Activated CD8-positive, alpha-beta memory T cell treated with anti-CD3 and anti-CD28 coated beads for 24 hours (primary cell): ENCODE data around the gene BRD1.
"Not testable (repeated sequence)": the region's sequence is repeated elsewhere in the genome, so short reads cannot be mapped to it uniquely, and the experiment has no call there.

ENCODE experiments used
- DNase-seq: peaks from one replicate; pipeline ENCODE4 v3.0.0-alpha.2; 2020

The BRD1 gene

DNA sequence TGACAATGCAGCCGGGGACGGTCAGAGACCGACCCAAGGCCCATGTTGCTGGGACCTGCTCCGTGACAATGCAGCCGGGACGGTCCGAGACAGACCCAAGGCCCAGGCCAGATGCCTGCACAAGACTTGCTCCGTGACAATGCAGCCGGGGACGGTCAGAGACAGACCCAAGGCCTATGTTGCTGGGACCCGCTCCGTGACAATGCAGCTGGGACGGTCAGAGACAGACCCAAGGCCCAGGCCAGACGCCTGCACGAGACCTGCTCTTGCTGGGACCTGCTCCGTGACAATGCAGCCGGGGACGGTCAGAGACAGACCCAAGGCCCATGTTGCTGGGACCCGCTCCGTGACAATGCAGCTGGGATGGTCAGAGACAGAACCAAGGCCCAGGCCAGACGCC, 45.8 kb downstream of the BRD1 start:
- not testable (repeated sequence) for DNase-seq

- DNase-seq = no peak
Observed at GRCh38 chr22:49781289-49781782, 46.3 kb downstream of the BRD1 start.

DNA sequence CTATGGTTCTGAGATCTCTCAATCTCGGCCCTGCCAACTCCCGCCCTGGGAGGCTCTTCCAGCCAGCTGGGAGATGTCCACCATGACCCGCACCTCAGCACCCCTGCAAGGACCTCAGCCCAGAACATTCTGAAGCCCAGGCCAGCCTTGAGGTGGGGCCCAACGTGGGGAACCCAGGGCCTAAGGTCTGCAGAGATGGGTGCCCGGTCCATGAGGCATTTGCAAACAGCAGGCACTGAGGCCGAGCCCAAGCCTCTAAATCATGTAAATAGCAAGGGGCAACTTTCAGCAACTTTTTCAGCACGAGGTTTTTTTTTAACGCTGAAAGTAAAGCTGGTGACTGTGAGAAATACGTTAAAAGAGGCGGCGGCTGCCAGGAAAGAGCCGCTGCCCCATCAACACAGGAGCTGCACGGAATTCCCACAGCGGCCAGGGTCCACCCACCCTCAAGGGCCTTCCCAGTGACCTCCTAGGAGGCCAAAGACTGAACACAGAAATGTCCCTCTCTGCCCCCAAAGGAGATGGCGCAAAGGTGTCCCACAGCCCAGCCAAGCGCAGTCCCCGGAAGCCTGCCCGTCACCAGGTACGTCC, 46.9 kb downstream of the BRD1 start:
- no peak for DNase-seq

DNA sequence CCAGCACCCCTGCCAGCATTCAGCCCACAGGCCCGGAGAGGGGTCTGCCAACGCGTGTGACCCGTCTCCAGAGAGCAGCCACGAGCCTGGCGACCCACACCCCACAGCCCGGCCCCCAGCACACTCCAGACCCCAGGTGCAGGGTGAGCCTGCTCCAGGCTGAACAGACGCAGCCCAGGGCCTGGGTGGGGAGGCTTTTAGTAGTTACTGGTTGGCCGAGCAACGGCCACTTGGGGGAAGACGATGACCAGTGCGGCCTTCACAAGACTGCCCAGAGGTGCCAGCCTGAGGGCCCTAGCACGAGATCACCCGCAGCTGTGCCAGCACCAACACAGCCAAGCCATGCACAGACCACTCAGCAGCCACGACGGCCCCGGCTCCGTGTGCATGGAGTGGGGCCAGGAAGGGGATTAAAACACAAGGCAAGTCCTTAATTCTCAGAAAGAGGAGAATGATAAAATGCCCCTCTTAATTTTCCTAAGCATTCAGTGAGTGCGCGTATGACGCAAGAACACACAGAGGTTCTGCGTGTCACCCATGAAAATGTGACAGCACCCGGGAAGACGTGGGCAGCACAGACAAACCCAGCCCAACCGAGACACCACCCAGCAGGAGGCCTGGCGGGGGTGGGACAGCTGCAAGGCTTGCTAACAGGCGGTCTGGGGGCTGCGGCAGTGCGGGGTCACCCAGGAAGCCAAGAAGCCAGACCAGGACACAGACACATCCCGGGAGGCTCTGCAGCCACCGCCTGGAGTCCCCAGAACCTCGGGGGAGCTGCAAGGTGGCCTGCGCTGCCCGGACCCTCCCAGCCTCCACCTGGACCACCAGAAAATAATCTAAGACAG, 47.6 kb downstream of the BRD1 start:
- DNase-seq = no peak

DNA sequence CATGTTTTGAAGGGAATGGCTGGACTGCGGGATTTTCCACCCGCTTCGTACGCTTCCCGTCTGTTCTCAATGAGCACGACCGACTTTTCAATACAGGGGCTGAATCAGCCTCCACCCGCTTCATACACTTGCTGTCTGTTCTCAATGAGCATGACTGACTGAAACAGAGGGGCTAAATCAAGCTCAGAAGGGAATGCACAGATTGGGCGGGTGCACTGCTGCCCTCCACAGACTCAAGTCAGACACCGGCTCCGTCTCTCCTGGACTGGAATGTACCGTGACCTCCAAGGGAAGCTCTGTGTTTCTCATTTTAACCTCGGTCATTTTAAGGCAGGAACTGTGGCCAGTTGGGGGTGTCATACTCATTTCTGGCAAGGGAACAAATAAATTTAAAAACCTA, 48.5 kb downstream of the BRD1 start:
- DNase-seq = no peak

DNA sequence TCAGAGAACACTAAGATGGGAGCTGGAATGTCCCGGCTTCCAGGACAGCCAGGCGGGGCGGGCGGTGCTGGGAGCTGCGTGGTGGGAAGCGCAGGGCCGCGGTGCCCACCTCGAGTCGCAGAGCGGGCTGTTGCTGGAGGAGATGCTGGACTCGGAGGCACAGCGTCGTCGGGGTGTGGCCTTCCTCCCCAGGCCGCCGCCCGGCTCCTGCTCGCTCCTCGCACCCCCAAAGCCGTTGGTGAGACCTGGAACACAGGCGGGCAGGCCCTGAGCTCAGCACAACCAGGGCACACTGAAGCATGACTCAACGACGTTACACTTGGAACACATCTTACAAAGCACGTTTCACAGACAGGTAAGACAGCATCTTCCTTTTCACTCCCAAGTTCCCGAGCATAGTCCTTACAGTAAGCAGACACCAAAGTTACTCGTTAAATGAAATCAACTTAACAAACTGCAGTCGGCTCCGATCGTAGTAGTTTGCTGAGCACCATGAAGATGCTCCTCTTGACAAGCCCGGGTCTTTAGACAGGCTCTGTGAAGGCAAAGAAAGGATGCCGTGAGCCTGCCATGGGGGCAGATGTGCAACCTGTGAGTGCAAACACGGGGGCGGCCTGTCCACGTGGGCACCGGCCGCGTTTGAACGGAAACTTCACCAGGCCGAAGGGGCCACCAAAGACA, 50.0 kb downstream of the BRD1 start:
- DNase-seq = no peak

DNA sequence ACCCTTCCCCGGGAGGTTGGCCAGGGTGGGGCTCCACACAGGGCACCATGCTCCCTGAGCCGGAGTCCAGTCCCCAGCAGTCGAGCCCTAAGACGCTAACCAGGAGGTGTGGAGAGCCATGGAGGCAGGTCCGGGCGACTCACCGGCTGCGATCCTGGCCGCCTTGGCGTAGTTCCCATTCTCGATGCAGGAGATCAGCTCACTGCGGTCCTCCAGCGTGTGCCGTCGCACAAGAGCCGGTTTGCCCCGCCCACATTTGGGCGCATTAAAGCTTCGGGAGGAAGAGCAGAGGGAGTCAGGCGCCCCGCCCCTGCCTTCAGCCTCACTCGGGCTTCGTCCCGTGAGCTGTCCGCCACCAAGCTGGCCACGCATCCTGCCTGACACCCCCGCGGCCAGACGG, 50.8 kb downstream of the BRD1 start:
- no peak for DNase-seq

GRCh38 chr22:49775867-49776511, 51.7 kb downstream of the BRD1 start:
- DNase-seq = no peak

DNA sequence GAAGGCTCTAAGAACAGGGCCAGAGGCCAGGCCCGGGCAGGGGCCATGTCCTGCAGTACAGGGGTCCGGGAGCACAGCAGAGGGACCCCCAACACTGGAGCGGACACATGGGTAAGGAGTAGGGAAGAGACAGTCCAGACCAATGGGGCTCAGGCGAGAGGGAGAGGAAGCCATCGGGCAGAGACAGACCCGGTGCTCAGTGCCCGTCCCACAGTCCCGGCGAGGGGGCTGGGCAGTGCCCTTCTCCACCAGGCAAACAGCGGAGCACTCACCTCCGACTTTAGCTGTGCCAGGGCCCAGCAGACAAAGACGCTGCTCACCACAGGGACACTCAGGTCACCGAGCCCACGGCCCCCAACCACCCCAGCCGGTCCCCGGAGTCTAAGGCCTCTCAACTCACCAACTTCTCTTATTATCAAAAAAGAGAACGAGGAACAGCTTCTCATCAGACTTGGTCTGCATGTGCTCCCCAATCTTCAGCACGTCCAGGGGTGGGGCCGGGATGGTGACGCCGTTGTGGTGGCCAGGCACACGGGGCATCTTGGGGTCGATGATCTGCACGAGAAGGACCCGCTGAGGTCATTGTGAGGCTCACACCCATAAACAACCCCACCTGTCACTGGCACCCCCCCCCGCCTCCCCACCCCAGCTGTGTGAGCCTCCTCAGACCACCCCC, 52.3 kb downstream of the BRD1 start:
- no peak for DNase-seq

DNA sequence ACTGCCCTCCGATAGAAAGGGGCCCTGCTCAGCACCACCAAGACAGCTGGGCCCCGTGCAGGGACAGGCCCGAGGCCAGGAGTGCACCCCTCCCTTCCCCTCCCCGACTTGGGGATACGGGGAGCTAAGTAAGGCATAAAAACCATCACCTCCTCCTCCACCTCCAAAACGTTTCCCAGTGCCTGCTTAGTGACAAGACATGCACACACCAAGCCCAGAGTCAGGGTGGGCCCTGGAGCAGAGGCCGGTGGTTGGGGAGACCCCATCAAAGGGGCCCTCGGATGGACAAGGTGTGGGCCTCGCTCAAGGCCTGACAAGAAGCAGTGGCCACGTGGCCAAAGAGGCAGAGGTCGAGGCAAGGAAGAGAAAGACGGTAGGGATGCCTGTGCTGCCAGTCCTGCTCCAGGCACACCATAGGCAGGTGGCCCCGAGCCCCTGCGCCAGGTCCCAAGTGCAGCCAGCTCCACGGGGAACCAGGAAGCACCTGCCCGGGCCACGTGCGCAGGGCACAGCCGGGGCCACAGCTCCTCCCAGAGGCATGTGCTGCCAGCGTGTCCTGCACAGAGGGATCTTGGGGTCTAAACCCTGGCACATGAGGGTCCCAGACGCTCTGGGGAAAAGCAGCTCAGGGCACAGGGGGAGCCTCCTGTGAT, 53.0 kb downstream of the BRD1 start:
- DNase-seq = no peak

DNA sequence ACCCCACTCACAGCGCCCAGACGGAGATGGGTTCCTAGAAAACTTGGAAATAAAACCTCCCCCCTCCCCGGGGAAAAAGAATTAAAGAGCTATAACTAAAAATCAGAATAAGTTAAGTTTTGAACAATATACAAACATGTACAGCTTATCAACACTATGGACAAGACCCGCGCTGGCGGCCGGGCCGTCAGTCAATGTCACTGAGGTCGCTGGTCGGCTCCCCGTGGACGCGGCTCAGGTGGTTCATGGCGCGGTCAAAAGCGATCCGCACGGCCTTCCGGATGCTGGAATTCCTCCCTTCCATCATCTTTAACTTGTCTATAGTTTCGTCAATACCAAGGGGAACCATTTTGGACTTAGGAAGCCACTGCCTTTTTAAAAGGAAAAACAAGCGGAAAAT, 53.6 kb downstream of the BRD1 start:
- DNase-seq = no peak

DNA sequence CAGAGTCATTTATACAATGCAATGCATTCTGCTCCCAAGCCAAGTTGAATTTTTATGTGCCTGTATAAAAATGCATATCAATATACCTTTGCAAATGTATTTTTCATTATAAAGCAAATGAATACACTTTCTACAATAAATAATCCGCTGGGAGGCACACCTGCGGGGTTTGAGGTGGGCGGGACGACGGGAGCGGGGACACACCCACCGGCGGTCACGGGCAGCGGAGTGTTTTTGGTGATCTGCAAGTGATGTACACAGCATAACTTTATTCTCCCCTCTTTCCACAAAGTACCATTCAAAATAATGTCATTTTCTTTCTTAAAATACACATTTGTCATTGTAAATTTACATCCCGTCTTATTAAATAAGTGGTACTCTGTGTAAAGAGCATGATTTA, 54.1 kb downstream of the BRD1 start:
- DNase-seq = no peak

DNA sequence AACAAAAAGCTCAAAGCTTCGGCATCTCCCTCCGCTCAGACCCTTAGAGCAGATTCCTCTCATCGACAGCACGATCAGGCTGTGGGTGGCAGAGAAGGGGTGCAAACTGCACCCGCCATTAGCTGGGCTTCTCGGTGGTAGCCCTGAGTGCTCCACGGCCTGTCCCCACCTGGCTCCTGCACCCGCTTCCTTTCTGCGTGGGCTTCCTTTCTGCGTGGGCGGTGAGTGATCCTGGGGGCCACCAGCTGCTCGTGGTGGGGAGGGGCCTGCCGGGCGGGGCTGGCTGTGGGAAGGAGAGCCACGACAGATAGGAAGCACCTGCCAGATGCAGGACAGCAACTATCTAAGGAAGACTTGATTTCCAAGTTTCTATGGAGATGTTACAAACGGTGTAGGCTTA, 55.0 kb downstream of the BRD1 start:
- no peak for DNase-seq

GRCh38 chr22:49771266-49772065, 56.2 kb downstream of the BRD1 start:
- no peak for DNase-seq

- DNase-seq = no peak
Observed at GRCh38 chr22:49770547-49771265, 57.0 kb downstream of the BRD1 start.

DNA sequence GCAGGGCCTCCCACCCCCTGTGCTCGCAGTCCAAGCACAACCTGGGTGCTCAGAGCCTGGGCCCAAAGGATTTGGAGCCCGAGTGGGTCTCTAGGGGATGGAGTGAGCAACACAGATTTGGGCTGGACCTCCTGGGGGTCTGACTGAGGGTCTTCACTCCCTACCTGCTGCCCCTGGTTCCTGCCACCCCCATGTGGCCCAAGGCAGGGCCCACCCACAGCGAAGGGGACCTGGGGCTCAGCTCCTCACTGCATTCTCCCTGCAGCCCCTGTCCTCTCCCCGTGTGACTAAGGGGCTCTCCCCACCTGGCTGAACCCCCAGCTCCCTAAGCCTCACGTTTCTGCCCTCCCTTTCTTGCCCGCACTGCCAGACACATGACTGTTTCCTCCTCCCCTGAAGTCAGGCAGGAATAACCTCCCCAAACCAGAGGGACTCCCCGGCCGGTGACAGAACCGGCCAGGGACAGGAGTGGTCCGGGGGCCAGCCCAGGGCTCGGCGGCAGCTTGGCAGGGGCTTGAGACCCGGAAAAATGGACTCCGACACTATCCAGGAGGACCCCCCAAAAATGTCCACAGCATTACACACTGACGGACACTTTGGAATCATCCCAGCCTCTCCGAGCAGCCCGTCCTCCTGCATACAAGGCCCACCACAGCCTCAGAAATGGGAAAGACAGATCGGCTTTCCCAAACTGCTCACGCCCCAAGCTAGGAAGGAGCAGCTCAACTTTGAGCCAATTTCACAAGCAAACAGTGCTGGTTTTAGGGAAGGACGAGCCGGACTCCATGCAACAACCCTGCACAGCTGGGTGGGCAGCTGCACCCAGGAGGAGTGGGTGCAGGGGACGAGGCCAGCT, 57.8 kb downstream of the BRD1 start:
- no peak for DNase-seq

- DNase-seq = no peak
Observed at GRCh38 chr22:49768951-49769690, 58.6 kb downstream of the BRD1 start.

- no peak for DNase-seq
Observed at GRCh38 chr22:49768077-49768910, 59.4 kb downstream of the BRD1 start.
